HL-60 (cell line): ENCODE measurements around the gene DYRK3.

ENCODE experiments used
- DNase-seq, 2 experiments: peaks; one replicate each; pipeline ENCODE4 v3.0.0-alpha.2; 2010 to 2020; ENCODE audit warnings: low read depth in 1 of 2, low spot score in 1 of 2
- H3K27ac ChIP-seq: fragments of 250-450 bp; sonication (Bioruptor Pico); replicated peaks from 2 replicates; pipeline ENCODE4 v1.5.1; 2020; ENCODE audit warnings: mild to moderate bottlenecking, moderate library complexity
- H3K27me3 ChIP-seq: fragments of 250-450 bp; sonication (Bioruptor Pico); 2 replicates; pipeline ENCODE4 v1.5.1; 2021; ENCODE audit warnings: mild to moderate bottlenecking, moderate library complexity; ENCODE audit not compliant: insufficient read depth, poor library complexity, severe bottlenecking
- H3K4me3 ChIP-seq: replicated peaks from 2 replicates; pipeline ENCODE4 v1.5.1; 2011; ENCODE audit warnings: mild to moderate bottlenecking, control low read depth, low read length; ENCODE audit not compliant: insufficient read depth
- CTCF ChIP-seq: IDR thresholded peaks from one replicate; pipeline ENCODE4 v1.5.1; 2011; ENCODE audit warnings: low read length, control low read depth, inconsistent platforms; ENCODE audit not compliant: insufficient read depth
- GABPA ChIP-seq: IDR thresholded peaks from 2 replicates; pipeline ENCODE4 v1.6.1; 2012; ENCODE audit warnings: low read depth
- POLR2AphosphoS5 ChIP-seq: IDR thresholded peaks from 2 replicates; pipeline ENCODE4 v1.6.1; 2012; ENCODE audit warnings: low read depth
- REST ChIP-seq: IDR thresholded peaks from 2 replicates; pipeline ENCODE4 v1.6.1; 2012; ENCODE audit warnings: low read depth; ENCODE audit not compliant: insufficient replicate concordance
- SPI1 ChIP-seq: IDR thresholded peaks from 2 replicates; pipeline ENCODE4 v1.6.1; 2012; ENCODE audit warnings: low read depth, mild to moderate bottlenecking, borderline replicate concordance

Gene DYRK3

DNA sequence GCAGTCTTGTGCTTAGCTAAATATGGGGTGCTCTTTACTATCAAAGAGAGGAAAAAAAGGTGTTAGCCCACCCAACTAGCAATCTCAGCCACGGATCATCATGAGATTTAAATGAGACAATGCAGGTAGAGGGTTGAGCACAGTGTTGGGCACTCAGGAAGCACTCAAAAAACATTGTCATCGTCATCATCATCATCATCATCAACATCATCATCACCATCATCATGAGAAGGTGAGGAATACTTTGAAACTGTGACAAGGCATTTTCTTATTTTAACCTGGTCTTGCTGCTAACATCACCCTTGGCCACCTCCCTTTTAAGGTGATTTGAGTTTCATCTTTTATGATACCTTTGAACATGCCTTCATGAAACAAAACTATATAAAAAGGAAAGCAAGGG is 46.0 kb downstream of the DYRK3 start:
- Histone ChIP-seq H3K27ac (no peak overlapping the region), H3K4me3 (no peak overlapping the region), H3K27me3 (no peaks in the 10 kb centered on the region)
- TF ChIP-seq SPI1 (no peak), GABPA (no peak)
- DNase-seq: no peak

DNA sequence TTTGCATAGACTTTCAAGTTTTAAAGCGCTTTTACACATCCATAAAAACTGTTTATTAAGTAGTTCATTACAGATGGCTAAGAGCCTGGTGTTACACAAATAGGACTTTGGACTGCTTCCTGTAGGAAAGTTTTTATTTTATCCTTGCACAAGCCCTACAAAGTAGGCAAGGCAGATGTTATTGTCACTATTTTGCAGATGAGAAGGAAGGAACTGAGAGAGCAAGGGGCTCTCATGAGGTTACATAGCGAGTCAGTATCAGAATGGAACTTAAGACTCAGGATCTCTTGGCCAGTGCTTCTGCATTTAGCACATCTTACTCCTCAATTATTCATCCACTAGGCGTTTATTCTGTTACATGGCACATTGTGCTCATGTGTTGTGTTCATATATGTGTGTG is 46.8 kb downstream of the DYRK3 start:
- no peak overlapping the region for H3K27ac ChIP-seq
- H3K27me3 ChIP-seq: no peaks in the 10 kb centered on the region
- no peak overlapping the region for H3K4me3 ChIP-seq
- DNase-seq: no peak
- TF ChIP-seq SPI1 (no peak), CTCF (no peak), GABPA (no peak)

DNA sequence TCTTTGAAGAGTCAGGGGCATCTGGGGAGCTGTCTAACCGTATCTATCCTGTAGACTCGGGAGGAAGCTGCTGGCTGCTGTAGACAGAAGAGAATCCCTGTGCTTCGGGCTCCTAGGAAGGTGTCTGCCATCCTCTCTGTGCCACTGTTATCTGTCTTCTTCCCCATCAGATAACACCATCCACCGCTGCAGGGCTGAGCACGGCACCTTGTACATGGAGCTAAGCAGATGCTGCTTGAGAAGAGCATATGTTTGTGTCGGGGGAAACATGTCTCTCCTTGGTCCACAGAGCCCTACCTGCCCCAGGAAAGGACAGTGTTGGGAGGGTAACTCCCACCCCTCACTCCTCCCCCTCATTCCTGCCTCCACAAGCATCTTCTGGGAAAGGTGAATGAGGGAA is 48.0 kb downstream of the DYRK3 start:
- no peak for TF ChIP-seq REST
- TF ChIP-seq CTCF: no peak
- no peaks in the 10 kb centered on the region for H3K27me3 ChIP-seq
- DNase-seq: no peak
- no peak overlapping the region for H3K27ac ChIP-seq
- no peak overlapping the region for H3K4me3 ChIP-seq

DNA sequence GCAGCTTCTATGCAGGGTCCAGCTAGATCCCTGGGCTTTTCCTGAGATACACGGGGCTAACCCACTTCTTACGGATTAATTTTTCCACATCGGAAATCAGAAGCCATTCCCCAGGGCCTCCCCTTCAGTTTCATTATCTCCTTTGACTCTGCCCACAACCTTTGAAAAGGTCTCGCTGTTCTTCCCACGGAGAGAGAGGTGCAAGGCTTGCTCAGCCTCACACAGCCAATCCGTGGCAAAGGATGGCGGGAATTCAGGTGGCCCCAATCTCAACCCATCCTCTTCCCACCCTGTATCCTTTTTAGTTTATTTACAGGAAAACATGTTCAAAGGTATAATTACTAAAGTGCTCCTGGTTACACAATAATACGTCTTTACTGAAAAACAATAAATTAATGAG is 48.7 kb downstream of the DYRK3 start:
- Histone ChIP-seq H3K27me3 (no peaks in the 10 kb centered on the region), H3K4me3 (no peak overlapping the region), H3K27ac (no peak overlapping the region)
- TF ChIP-seq REST: no peak
- TF ChIP-seq GABPA: no peak
- TF ChIP-seq CTCF: no peak
- no peak for TF ChIP-seq POLR2AphosphoS5
- TF ChIP-seq SPI1: no peak
- DNase-seq: no peak
